Measurements from ENCODE around the gene CANT1. TPM values are rescaled to one million over a fixed set of nuclear protein-coding genes. Genes with fewer than 3 reads are reported as not detected.

CANT1 gene
- total and polyA plus RNA-seq, 9 of the 15 experiments (the other 6 are each of a cell fraction or from before 2014, with no cell fraction given): 2.7 to 66.4 (median 22.5) TPM

GRCh38 chr17:78966123-78966813 is 43.3 kb downstream of the CANT1 start (continued):
- TF ChIP-seq PHF20 (IDR thresholded peaks at IDR 0.05; ENCODE audit: partially characterized antibody) (no peak), MAX (CRISPR knock-in tag; IDR thresholded peaks at IDR 0.05) (peak; percentile 47; the same call in 1 of the 2 replicates), PRDM10 (IDR thresholded peaks at IDR 0.05; ENCODE audit: partially characterized antibody) (peak; percentile 91), DIDO1 (tag; IDR thresholded peaks at IDR 0.05; ENCODE audit: low read depth) (no peak)

GRCh38 chr17:78965491-78965924 is 44.1 kb downstream of the CANT1 start:
- ATAC-seq (no peak), FAIRE-seq (no peak), DNase-seq (ENCODE audit: extremely low read depth in 1 of 4, low spot score in 3 of 4) (no peak)
- H4K20me1 ChIP-seq (replicated peaks; ENCODE audit: control insufficient read depth, insufficient read depth, low read length): 0 out of 2 replicates have a peak, but pooled peaks cover 3% of the 10 kb centered on the region
- no peaks in the 10 kb centered on the region for H3K36me3 ChIP-seq (ENCODE audit: control insufficient read depth, insufficient read depth, low read length)
- no peak overlapping the region for H3K9ac ChIP-seq (ENCODE audit: insufficient read depth in 1 of 2, low read depth in 2 of 2, low read length in 2 of 2)
- ChIA-PET CTCF (ENCODE audit: low intra/inter-chr PET ratio) (no interaction called here), POLR2A (interaction anchor here (2.0 kb wide), 1 partner anchor 11 kb away, joined by 6 read pairs; no protein-coding TSS in a partner anchor)
- intact Hi-C loops (cut with micrococcal nuclease) (no loop called here), in situ Hi-C loops (cut with MboI) (loop anchor here (5.0 kb wide), 1 partner anchor 83 kb away; no protein-coding TSS in a partner anchor)
- H3K9me3 ChIP-seq (replicated peaks; ENCODE audit: control insufficient read depth, insufficient read depth, low read depth, low read length): no peaks in the 10 kb centered on the region
- H3K4me2 ChIP-seq (ENCODE audit: insufficient read depth, low read length): no peak overlapping the region
- no peaks in the 10 kb centered on the region for H3K9me1 ChIP-seq (ENCODE audit: control insufficient read depth, insufficient read depth, low read length)
- WGBS (ENCODE audit: insufficient coverage, low coverage, missing lambda C conversion rate): 2% methylated on average over 8 of the region's 8 CpGs
- H2AFZ ChIP-seq (ENCODE audit: low read depth, low read length): no peak overlapping the region
- no peaks in the 10 kb centered on the region for H3K79me2 ChIP-seq (ENCODE audit: control insufficient read depth, insufficient read depth, low read length)
- BruUV-seq (replicated peaks): no TSS peak
- H3K4me1 ChIP-seq (replicated peaks in 1 of 2; ENCODE audit: control insufficient read depth in 2 of 2, insufficient read depth in 2 of 2, low read length in 2 of 2): peaks cover 0 to 12% of the 10 kb centered on the region in 2 experiments; a peak in 2 of 5 replicates
- H3K27ac ChIP-seq (ENCODE audit: extremely low read depth, low read depth, low read length): no peak overlapping the region
- peaks cover 38 to 86% of the 10 kb centered on the region in 2 experiments for H3K27me3 ChIP-seq (ENCODE audit: control insufficient read depth in 2 of 2, insufficient read depth in 2 of 2, low read length in 2 of 2)
- TF ChIP-seq FOS (IDR thresholded peaks at IDR 0.05; ENCODE audit: extremely low read depth, insufficient read length): no peak
- TF ChIP-seq PRPF4 (IDR thresholded peaks at IDR 0.05; ENCODE audit: insufficient read depth, low read depth, low read length, poor library complexity, severe bottlenecking): no peak
- no peak for TF ChIP-seq HNRNPL (IDR thresholded peaks at IDR 0.05; ENCODE audit: low read depth, low read length)
- TF ChIP-seq MECOM (CRISPR knock-in tag; IDR thresholded peaks at IDR 0.05): no peak
- TF ChIP-seq SNRNP70 (optimal IDR thresholded peaks at IDR 0.05; ENCODE audit: low read depth, low read length): no peak
- TF ChIP-seq EHMT2 (IDR thresholded peaks at IDR 0.05): no peak
- no peak for TF ChIP-seq THAP7 (CRISPR knock-in tag; IDR thresholded peaks at IDR 0.05)
- no peak for TF ChIP-seq E2F6 (IDR thresholded peaks at IDR 0.05; ENCODE audit: borderline replicate concordance in 1 of 2, extremely low read depth in 1 of 2, insufficient read depth in 1 of 2, insufficient read length in 1 of 2, low read depth in 1 of 2, low read length in 1 of 2, poor library complexity in 1 of 2, severe bottlenecking in 1 of 2)
- TF ChIP-seq ZNF589 (CRISPR knock-in tag; IDR thresholded peaks at IDR 0.05; ENCODE audit: low read depth): no peak
- no peak overlapping the region for H3K4me3 ChIP-seq
